HG03432 (cell line): ENCODE measurements around the gene HIBCH.
A peak's percentile ranks its signal among the peaks of the same experiment; 100 is the strongest.

Source experiments
- ATAC-seq: cut with Tn5 transposase; IDR thresholded peaks from one replicate; pipeline ENCODE4 v1.9.1; 2021; ENCODE audit warnings: mild to moderate bottlenecking, moderate library complexity; ENCODE audit not compliant: unreplicated experiment

HIBCH gene

GRCh38 chr2:190162851-190163250, 156.8 kb downstream of the HIBCH start:
- no peak for ATAC-seq

DNA sequence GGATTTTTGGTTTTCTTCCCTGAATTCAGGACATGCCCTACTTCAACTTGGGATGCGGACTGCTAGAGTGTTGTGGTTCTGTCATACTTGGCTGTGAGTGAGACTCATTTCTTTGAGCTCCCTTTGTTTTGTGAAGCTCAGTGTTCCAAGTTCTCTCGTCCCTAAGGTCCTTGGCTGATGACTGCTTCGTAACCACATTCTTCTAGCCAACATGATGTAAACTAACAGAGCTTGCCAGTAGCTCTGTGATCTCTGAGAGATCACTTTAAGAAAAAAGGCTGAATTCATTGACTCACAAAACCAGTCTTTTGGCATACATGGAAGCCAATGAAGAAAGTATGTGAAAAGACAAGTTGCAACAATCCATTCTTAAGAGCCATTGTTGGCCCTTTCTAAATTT, 160.2 kb downstream of the HIBCH start:
- ATAC-seq: no peak

GRCh38 chr2:190158798-190159434, 160.7 kb downstream of the HIBCH start:
- ATAC-seq: no peak

- peak; percentile 56 for ATAC-seq
Measured at GRCh38 chr2:190157613-190158528, 161.8 kb downstream of the HIBCH start.

DNA sequence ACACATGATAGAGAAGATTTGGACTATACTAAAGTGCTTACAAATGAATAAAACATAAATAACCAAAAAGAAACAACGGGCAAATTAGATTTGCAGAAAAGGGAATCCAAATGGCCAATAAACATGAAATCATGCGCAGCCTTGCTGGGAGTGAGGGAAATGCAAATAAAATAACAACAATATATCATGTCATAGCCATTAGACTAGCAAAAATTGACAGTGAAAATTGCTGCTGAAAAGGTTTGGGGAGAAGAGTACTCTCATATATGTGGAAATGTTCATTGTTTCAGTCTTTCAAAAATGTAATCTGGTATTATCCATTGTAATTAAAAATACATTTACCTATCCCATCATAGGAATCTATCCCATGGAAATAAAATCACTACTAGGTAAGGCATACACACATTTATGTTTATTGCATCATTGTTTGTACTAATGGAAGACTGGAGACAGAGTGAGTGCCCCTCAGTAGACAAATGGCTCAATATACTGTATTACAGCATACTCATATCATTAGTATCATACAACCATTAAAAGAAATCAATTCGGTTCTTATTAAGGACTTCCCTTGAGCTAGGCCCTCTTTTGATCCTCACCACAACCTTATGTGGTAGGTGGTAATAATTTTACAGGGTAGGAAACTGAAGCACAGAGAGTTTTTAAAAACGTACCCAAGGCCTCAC, 163.0 kb downstream of the HIBCH start:
- no peak for ATAC-seq
